Common myeloid progenitor, CD34-positive (primary cell): ENCODE measurements around the gene SMOC1.

ENCODE experiments used
- CTCF ChIA-PET: fragments of 350-600 bp; sonication (Branson Sonifier 250); formaldehyde crosslinking; loops from one replicate; lab custom pipeline; 2021; ENCODE audit warnings: antibody characterized with exemption; lab: Charles Lee
- POLR2A ChIA-PET: fragments of 350-600 bp; sonication (Branson Sonifier 250); formaldehyde crosslinking; loops from one replicate; lab custom pipeline; 2021; ENCODE audit warnings: antibody characterized with exemption; lab: Charles Lee
- DNase-seq, 3 donors: peaks; one replicate each; pipeline versions ENCODE4 v3.0.0 to v3.0.0-alpha.2; 2013
- H3K27ac ChIP-seq, 2 experiments: 1 replicate in 1 of 2; 2 replicates in 1 of 2; pipeline ENCODE4 v1.7.0; 2013; ENCODE audit warnings: inconsistent platforms in 2 of 2, low read length in 2 of 2, mild to moderate bottlenecking in 2 of 2, low read depth in 1 of 2, moderate library complexity in 1 of 2; ENCODE audit not compliant: severe bottlenecking in 2 of 2, insufficient read depth in 1 of 2, poor library complexity in 1 of 2
- H3K27me3 ChIP-seq, 5 experiments: replicated peaks in 2 of 5; 1 replicate in 3 of 5; 2 replicates in 2 of 5; pipeline versions ENCODE4 v1.6.1 to v1.7.0; 2013; ENCODE audit warnings: low read length in 4 of 5, mild to moderate bottlenecking in 2 of 5, moderate library complexity in 2 of 5, inconsistent platforms in 1 of 5; ENCODE audit not compliant: insufficient read depth in 5 of 5, control insufficient read depth in 4 of 5
- H3K36me3 ChIP-seq, 4 experiments: 1 replicate in 2 of 4; 2 replicates in 2 of 4; pipeline versions ENCODE4 v1.6.1 to v1.7.0; 2013; ENCODE audit warnings: low read length in 3 of 4, control low read depth in 1 of 4, mild to moderate bottlenecking in 1 of 4; ENCODE audit not compliant: control insufficient read depth in 4 of 4, insufficient read depth in 4 of 4
- H3K4me1 ChIP-seq, 4 experiments: 1 replicate in 3 of 4; 2 replicates in 1 of 4; pipeline versions ENCODE4 v1.6.1 to v1.7.1; 2013; ENCODE audit warnings: low read length in 3 of 4, mild to moderate bottlenecking in 3 of 4, control low read depth in 1 of 4, inconsistent platforms in 1 of 4, moderate library complexity in 1 of 4; ENCODE audit not compliant: control insufficient read depth in 4 of 4, insufficient read depth in 4 of 4; ENCODE audit errors: control extremely low read depth in 1 of 4
- H3K4me3 ChIP-seq, 7 experiments: 1 replicate in 4 of 7; 2 replicates in 3 of 7; pipeline versions ENCODE4 v1.5.1 to v1.7.0; 2013; ENCODE audit warnings: mild to moderate bottlenecking in 7 of 7, low read length in 6 of 7, moderate library complexity in 6 of 7, inconsistent platforms in 2 of 7, low read depth in 2 of 7, control low read depth in 1 of 7; ENCODE audit not compliant: insufficient read depth in 4 of 7, control insufficient read depth in 1 of 7; ENCODE audit errors: extremely low read depth in 1 of 7
- H3K9me3 ChIP-seq, 5 experiments: 1 replicate in 4 of 5; 2 replicates in 1 of 5; pipeline versions ENCODE4 v1.6.1 to v1.7.1; 2013; ENCODE audit warnings: low read length in 4 of 5, mild to moderate bottlenecking in 2 of 5, inconsistent platforms in 1 of 5, low read depth in 1 of 5, moderate library complexity in 1 of 5; ENCODE audit not compliant: control insufficient read depth in 4 of 5, insufficient read depth in 2 of 5; ENCODE audit errors: control extremely low read depth in 1 of 5
- WGBS: methylation state at CpG from one replicate; pipeline ENCODE4 v1.1.5; 2013; ENCODE audit not compliant: insufficient coverage; 5-methylcytosine and 5-hydroxymethylcytosine counted together

Gene SMOC1

DNA sequence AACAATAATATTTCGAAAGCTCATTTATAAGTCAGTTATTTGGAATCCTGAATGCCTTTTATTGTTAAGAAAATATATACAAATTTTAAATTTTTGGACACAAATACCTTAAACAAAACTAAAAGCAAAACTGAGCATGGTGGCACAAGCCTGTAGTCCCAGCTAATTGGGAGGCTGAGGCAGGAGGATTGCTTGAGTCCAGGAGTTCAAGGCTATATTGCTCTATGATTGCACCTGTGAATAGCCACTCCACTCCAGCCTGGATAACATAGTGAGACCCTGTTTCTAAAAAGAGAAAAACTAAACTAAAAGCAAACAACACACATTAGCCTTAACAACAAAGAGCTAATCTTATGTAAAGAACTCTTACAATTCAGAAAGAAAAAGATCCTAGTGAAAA lies 78.8 kb downstream of the SMOC1 start:
- Histone ChIP-seq H3K9me3 (no peaks in the 10 kb centered on the region), H3K4me1 (no peaks in the 10 kb centered on the region), H3K4me3 (no peak overlapping the region), H3K36me3 (no peaks in the 10 kb centered on the region), H3K27ac (no peak overlapping the region), H3K27me3 (peaks cover 2 to 14% (median 8%) of the 10 kb centered on the region in 5 experiments)
- CTCF ChIA-PET: no interaction called here
- DNase-seq: no peak
- no CpG with 5 or more reads among the region's 1 CpG for WGBS
- POLR2A ChIA-PET: no interaction called here

DNA sequence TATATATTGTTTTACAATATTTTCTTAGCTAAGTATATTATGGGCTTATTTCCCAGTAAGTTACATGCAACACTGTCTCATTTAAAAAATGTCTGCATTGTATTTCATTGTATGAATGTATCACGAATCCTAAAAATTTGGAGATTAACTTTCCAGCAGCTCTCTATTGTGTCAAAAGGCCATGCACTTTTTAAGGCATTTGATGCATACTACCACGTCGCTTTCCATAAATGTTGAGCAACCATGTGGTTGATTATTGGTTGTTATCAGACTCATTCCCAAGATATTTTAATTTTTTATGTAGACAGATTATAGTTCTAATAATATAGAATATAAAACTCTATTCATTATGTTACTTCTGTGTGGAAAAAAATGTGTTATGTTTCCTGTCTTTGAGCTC lies 79.9 kb downstream of the SMOC1 start:
- CTCF ChIA-PET: no interaction called here
- Histone ChIP-seq H3K4me3 (no peak overlapping the region), H3K36me3 (no peaks in the 10 kb centered on the region), H3K27me3 (peaks cover 2 to 12% (median 4%) of the 10 kb centered on the region in 5 experiments), H3K4me1 (no peaks in the 10 kb centered on the region), H3K9me3 (no peaks in the 10 kb centered on the region), H3K27ac (no peak overlapping the region)
- POLR2A ChIA-PET: no interaction called here
- 100% methylated on average over 1 of the region's 3 CpGs for WGBS
- DNase-seq: no peak

DNA sequence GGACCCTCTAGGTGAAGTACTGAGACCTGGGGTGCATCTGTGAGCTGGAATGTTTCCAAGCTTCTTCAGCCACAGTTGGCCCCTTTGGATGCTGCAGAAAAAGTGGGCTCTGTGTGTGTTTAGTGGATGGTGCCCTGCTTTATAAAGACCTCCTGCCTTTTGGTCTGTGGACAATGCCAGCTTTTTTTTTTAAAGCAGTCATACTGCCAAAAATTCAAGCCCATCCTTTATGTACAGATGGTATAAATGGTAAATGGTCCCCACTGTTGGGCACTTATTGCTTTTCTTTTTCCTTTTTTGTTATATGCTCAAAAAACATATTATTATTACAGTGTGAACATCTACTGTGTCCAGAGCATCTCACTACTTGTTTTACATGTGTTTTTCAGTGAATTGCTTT lies 81.1 kb downstream of the SMOC1 start:
- Histone ChIP-seq H3K27me3 (peaks cover 0 to 8% (median 3%) of the 10 kb centered on the region in 5 experiments), H3K4me3 (no peak overlapping the region), H3K36me3 (no peaks in the 10 kb centered on the region), H3K27ac (no peak overlapping the region), H3K4me1 (no peaks in the 10 kb centered on the region), H3K9me3 (no peaks in the 10 kb centered on the region)
- no peak for DNase-seq
- CTCF ChIA-PET: no interaction called here
- POLR2A ChIA-PET: no interaction called here

DNA sequence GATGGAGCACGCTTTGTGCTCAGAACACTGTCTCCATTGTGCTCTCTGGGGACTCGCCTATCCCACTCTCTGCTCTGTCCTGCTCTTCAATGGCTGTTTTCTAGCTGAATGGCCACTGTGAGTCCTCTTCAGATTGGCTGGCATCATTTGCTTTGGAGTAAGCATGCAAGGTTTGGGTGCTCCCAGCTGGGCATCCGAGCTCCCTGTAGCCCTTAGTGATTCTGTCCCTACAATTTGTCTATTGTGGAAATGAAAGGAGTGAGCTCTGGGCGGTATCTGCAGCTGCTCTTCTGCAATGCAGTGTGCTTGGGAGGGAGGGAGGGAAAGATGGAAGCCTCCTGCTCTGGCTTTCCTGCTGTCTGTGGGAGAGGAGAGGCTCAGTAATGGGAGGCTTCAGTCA lies 84.8 kb downstream of the SMOC1 start:
- ChIA-PET POLR2A (no interaction called here), CTCF (no interaction called here)
- WGBS: 100% methylated on average over 2 of the region's 4 CpGs
- no peak for DNase-seq
- H3K27ac ChIP-seq: no peak overlapping the region
- H3K36me3 ChIP-seq: no peaks in the 10 kb centered on the region
- H3K27me3 ChIP-seq: peaks cover 0 to 6% (median 0%) of the 10 kb centered on the region in 5 experiments
- H3K9me3 ChIP-seq: no peaks in the 10 kb centered on the region
- H3K4me1 ChIP-seq: no peaks in the 10 kb centered on the region
- no peak overlapping the region for H3K4me3 ChIP-seq

DNA sequence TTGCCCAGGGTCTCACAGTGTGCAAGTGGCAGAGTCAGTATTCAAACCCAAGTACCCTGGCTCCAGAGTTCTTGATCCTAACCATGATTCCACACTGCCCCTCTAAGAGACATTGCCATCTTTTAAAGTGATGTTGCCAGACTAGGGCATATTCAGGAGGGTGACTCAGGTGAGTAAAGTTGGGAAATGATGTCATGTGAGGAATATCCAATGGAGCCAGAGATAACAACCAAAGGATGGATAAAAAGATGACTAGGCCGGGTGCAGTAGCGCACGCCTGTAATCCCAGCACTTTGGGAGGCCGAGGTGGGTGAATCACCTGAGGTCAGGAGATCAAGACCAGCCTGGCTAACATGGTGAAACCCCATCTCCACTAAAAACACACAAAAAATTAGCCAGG lies 85.6 kb downstream of the SMOC1 start:
- no peak overlapping the region for H3K4me3 ChIP-seq
- no peaks in the 10 kb centered on the region for H3K9me3 ChIP-seq
- no peaks in the 10 kb centered on the region for H3K36me3 ChIP-seq
- H3K27me3 ChIP-seq: peaks cover 0 to 6% (median 0%) of the 10 kb centered on the region in 5 experiments
- ChIA-PET CTCF (interaction anchor here (0.5 kb wide), 1 partner anchor 87 kb away, joined by 3 read pairs; no protein-coding TSS in a partner anchor), POLR2A (no interaction called here)
- H3K27ac ChIP-seq: no peak overlapping the region
- no peaks in the 10 kb centered on the region for H3K4me1 ChIP-seq
- DNase-seq: no peak
- WGBS: 100% methylated on average over 3 of the region's 4 CpGs

DNA sequence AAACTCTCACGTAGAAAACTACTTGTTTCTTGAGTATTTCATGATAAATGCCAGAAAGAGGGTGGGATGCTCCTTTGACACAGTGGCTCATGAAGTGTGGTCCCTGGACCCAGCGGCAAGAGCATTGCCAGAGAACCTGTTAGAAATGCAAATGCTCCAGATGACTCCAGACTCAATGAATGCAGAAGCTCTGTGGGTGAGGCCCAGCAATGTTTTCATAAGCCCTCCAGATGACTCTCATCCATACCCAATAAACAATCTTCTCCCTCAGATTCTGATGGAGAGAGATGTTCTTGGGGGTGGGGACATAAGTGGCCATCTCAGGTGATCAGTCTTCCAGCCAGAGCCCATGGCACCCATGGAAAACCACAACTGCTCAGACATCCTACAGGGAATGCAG lies 88.9 kb downstream of the SMOC1 start:
- 94% methylated on average over 2 of the region's 2 CpGs for WGBS
- peaks cover 0 to 8% (median 0%) of the 10 kb centered on the region in 5 experiments for H3K27me3 ChIP-seq
- no peak overlapping the region for H3K27ac ChIP-seq
- H3K4me1 ChIP-seq: no peaks in the 10 kb centered on the region
- no peak overlapping the region for H3K4me3 ChIP-seq
- no peak for DNase-seq
- ChIA-PET POLR2A (no interaction called here), CTCF (no interaction called here)
- no peaks in the 10 kb centered on the region for H3K36me3 ChIP-seq
- H3K9me3 ChIP-seq: no peaks in the 10 kb centered on the region

DNA sequence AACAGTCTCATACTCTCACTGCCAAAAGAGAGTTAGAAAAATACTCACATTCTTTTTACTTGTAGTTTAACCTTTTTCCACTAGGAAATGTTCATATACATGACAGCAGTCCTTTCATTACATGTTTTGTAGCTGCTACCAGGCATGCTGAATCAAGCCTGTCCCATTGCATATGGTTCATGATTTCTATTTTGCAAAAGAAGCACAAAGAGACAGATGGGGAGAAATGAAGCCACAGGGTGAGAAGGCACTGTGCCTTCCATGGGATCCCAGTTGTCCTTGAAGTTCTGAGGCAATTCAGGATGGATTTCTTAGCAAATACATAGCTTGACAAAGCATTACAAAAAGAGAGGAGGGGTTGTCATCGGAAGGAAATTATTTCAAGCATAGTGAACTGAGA lies 89.5 kb downstream of the SMOC1 start:
- DNase-seq: no peak
- Histone ChIP-seq H3K4me1 (no peaks in the 10 kb centered on the region), H3K27me3 (peaks cover 0 to 8% (median 0%) of the 10 kb centered on the region in 5 experiments), H3K9me3 (no peaks in the 10 kb centered on the region), H3K4me3 (no peak overlapping the region), H3K27ac (no peak overlapping the region), H3K36me3 (no peaks in the 10 kb centered on the region)
- POLR2A ChIA-PET: no interaction called here
- 100% methylated on average over 1 of the region's 1 CpG for WGBS
- CTCF ChIA-PET: no interaction called here
